Right atrium auricular region (tissue), 2 donors: Measurements from ENCODE around the gene SLIT3. TPM values are rescaled to one million over a fixed set of nuclear protein-coding genes. Genes with fewer than 3 reads are reported as not detected.

ENCODE experiments used
- DNase-seq: peaks from one replicate; pipeline ENCODE4 v3.0.0-alpha.2; 2019; ENCODE audit warnings: low spot score
- H3K27ac ChIP-seq, 2 donors: fragments of 200-600 bp; sonication (generic); 1 replicate in 1 of 2; 2 replicates in 1 of 2; pipeline ENCODE4 v1.5.1; 2016 to 2019
- H3K27me3 ChIP-seq, 2 donors: fragments of 200-600 bp; sonication (generic); one replicate each; pipeline versions ENCODE4 v1.5.1 to v1.6.0; 2017 to 2019
- H3K36me3 ChIP-seq: fragments of 200-600 bp; sonication (generic); one replicate; pipeline ENCODE4 v1.5.1; 2016
- H3K4me1 ChIP-seq, 2 donors: fragments of 200-600 bp; sonication (generic); one replicate each; pipeline versions ENCODE4 v1.5.1 to v1.6.0; 2017 to 2019
- H3K4me3 ChIP-seq, 2 donors: fragments of 200-600 bp; sonication (generic); 1 replicate in 1 of 2; 2 replicates in 1 of 2; pipeline ENCODE4 v1.5.1; 2017 to 2019; ENCODE audit warnings: mild to moderate bottlenecking in 1 of 2, moderate library complexity in 1 of 2
- H3K9me3 ChIP-seq, 2 donors: fragments of 200-600 bp; sonication (generic); one replicate each; pipeline ENCODE4 v1.5.1; 2019
- CTCF ChIP-seq, 2 donors: fragments of 200-600 bp; sonication (generic); IDR thresholded peaks; one replicate each; pipeline ENCODE4 v1.5.1; 2019; ENCODE audit warnings: antibody characterized with exemption in 2 of 2
- total RNA-seq, 2 donors: library from RNA; depleted of rRNA; stranded (reverse); fragments of >200 nt; gene quantifications; one replicate each; pipeline ENCODE4 v1.1.0, GENCODE V29; 2016

SLIT3 gene
- total RNA-seq, 2 donors from 2014 or later = 66.1 to 85.8 TPM

GRCh38 chr5:168869615-168870227 lies 431.2 kb downstream of the SLIT3 start:
- H3K4me3 ChIP-seq = no peak overlapping the region
- no peaks in the 10 kb centered on the region for H3K36me3 ChIP-seq
- H3K27me3 ChIP-seq = no peaks in the 10 kb centered on the region
- no peak for TF ChIP-seq CTCF (IDR thresholded peaks at IDR 0.05)
- no peaks in the 10 kb centered on the region for H3K9me3 ChIP-seq
- H3K27ac ChIP-seq = peak overlapping the region; percentile 25 to 55
- no peak for DNase-seq
- peaks cover 0 to 15% of the 10 kb centered on the region in 2 donors for H3K4me1 ChIP-seq

- Histone ChIP-seq H3K9me3 (no peaks in the 10 kb centered on the region), H3K27ac (no peak overlapping the region), H3K27me3 (no peaks in the 10 kb centered on the region), H3K4me3 (no peak overlapping the region), H3K4me1 (peaks cover 0 to 15% of the 10 kb centered on the region in 2 donors), H3K36me3 (no peaks in the 10 kb centered on the region)
- no peak for TF ChIP-seq CTCF (IDR thresholded peaks at IDR 0.05)
- DNase-seq = no peak
These were observed 433.7 kb downstream of the SLIT3 start for GRCh38 chr5:168867241-168867640.

GRCh38 chr5:168865968-168866367 lies 435.0 kb downstream of the SLIT3 start:
- Histone ChIP-seq H3K4me3 (no peak overlapping the region), H3K27ac (no peak overlapping the region), H3K36me3 (no peaks in the 10 kb centered on the region), H3K4me1 (peaks cover 0 to 15% of the 10 kb centered on the region in 2 donors), H3K9me3 (no peaks in the 10 kb centered on the region), H3K27me3 (no peaks in the 10 kb centered on the region)
- TF ChIP-seq CTCF (IDR thresholded peaks at IDR 0.05) = no peak
- DNase-seq = no peak

- no peaks in the 10 kb centered on the region for H3K36me3 ChIP-seq
- TF ChIP-seq CTCF (IDR thresholded peaks at IDR 0.05) = no peak
These were observed 437.9 kb downstream of the SLIT3 start for GRCh38 chr5:168863021-168863420.

GRCh38 chr5:168860503-168860902 lies 440.4 kb downstream of the SLIT3 start:
- Histone ChIP-seq H3K36me3 (no peaks in the 10 kb centered on the region), H3K27me3 (no peaks in the 10 kb centered on the region), H3K27ac (no peak overlapping the region), H3K4me3 (no peak overlapping the region), H3K4me1 (no peaks in the 10 kb centered on the region), H3K9me3 (no peaks in the 10 kb centered on the region)
- no peak for TF ChIP-seq CTCF (IDR thresholded peaks at IDR 0.05)
- DNase-seq = no peak

More at GRCh38 chr5:168863021-168863420, 437.9 kb downstream of the SLIT3 start:
- no peak for DNase-seq
- H3K4me1 ChIP-seq = peaks cover 0 to 5% of the 10 kb centered on the region in 2 donors
- no peaks in the 10 kb centered on the region for H3K27me3 ChIP-seq
- H3K9me3 ChIP-seq = no peaks in the 10 kb centered on the region
- no peak overlapping the region for H3K27ac ChIP-seq
- H3K4me3 ChIP-seq = no peak overlapping the region

- Histone ChIP-seq H3K4me1 (no peaks in the 10 kb centered on the region), H3K27me3 (no peaks in the 10 kb centered on the region), H3K36me3 (no peaks in the 10 kb centered on the region), H3K9me3 (no peaks in the 10 kb centered on the region), H3K4me3 (no peak overlapping the region), H3K27ac (no peak overlapping the region)
- DNase-seq = no peak
- TF ChIP-seq CTCF (IDR thresholded peaks at IDR 0.05) = no peak
These were observed 440.9 kb downstream of the SLIT3 start for GRCh38 chr5:168860081-168860480.
